Lung (tissue), 12 donors: ENCODE results near the gene GJA9. TPM values are rescaled to one million over a fixed set of nuclear protein-coding genes. Genes with fewer than 3 reads are reported as not detected.
A peak's percentile ranks its signal among the peaks of the same experiment; 100 is the strongest.
"Not testable (repeated sequence)": the region's sequence is repeated elsewhere in the genome, so short reads cannot be mapped to it uniquely, and the experiment has no call there.

Source experiments
- ATAC-seq: fragments of 200-7000 bp; cut with Tn5 transposase; one replicate; pipeline ENCODE4 v1.9.1; 2020; ENCODE audit warnings: moderate number of reproducible peaks; ENCODE audit not compliant: insufficient read depth, low FRiP score
- DNase-seq, 3 donors: peaks; one replicate each; pipeline ENCODE4 v3.0.0-alpha.2; 2013 to 2017
- H3K27ac ChIP-seq, 2 donors: one replicate each; pipeline ENCODE4 v1.5.1; 2013; ENCODE audit warnings: mild to moderate bottlenecking in 2 of 2, moderate library complexity in 2 of 2, control low read depth in 1 of 2, inconsistent platforms in 1 of 2, low read depth in 1 of 2, low read length in 1 of 2
- H3K27me3 ChIP-seq, 3 donors: one replicate each; pipeline ENCODE4 v1.5.1; 2013; ENCODE audit warnings: low read length in 2 of 3; ENCODE audit not compliant: control insufficient read depth in 3 of 3, insufficient read depth in 3 of 3
- H3K36me3 ChIP-seq, 4 donors: one replicate each; pipeline ENCODE4 v1.5.1; 2013; ENCODE audit warnings: low read length in 4 of 4, mild to moderate bottlenecking in 1 of 4, moderate library complexity in 1 of 4; ENCODE audit not compliant: control insufficient read depth in 4 of 4, insufficient read depth in 4 of 4
- H3K4me1 ChIP-seq, 5 donors: one replicate each; pipeline ENCODE4 v1.5.1; 2013; ENCODE audit warnings: low read length in 5 of 5, mild to moderate bottlenecking in 2 of 5, moderate library complexity in 1 of 5; ENCODE audit not compliant: control insufficient read depth in 5 of 5, insufficient read depth in 5 of 5
- H3K4me3 ChIP-seq: one replicate; pipeline ENCODE4 v1.5.1; 2013; ENCODE audit warnings: mild to moderate bottlenecking, control low read depth, moderate library complexity
- H3K9ac ChIP-seq, 2 donors: one replicate each; pipeline ENCODE4 v1.5.1; 2013; ENCODE audit warnings: low read length in 2 of 2, control low read depth in 1 of 2; ENCODE audit not compliant: insufficient read depth in 1 of 2
- H3K9me3 ChIP-seq, 4 donors: one replicate each; pipeline ENCODE4 v1.5.1; 2013; ENCODE audit warnings: low read length in 3 of 4, mild to moderate bottlenecking in 1 of 4, moderate library complexity in 1 of 4; ENCODE audit not compliant: control insufficient read depth in 4 of 4, insufficient read depth in 3 of 4
- WGBS, 2 donors: extraction: QIAGEN DNeasy Blood & Tissue Kit; methylation state at CpG; one replicate each; pipeline ENCODE4 v1.1.7; 2013; 5-methylcytosine and 5-hydroxymethylcytosine counted together
- polyA plus RNA-seq, 2 donors: library from polyadenylated mRNA; stranded (reverse); fragments of 200-250 nt; gene quantifications; one replicate each; pipeline ENCODE4 v1.2.1, GENCODE V29; 2013
- total RNA-seq, 2 donors: library from RNA; depleted of rRNA in 1 of 2; stranded (reverse); fragments of >200 nt in 1 of 2; gene quantifications; one replicate each; pipeline ENCODE4 v1.2.1, GENCODE V29; 2014 to 2021
- TF ChIP-seq, protein P1 (sequence below): IDR thresholded peaks from 2 replicates; pipeline ENCODE4 v1.5.1; 2012; ENCODE audit warnings: mild to moderate bottlenecking; ENCODE audit errors: control extremely low read depth, extremely low read depth
- donor health status: control.
- donor health status: control.
- donor health status: Bipolar disorder and iron deficiency.
- donor health status: healthy.
- donor health status: DM: yes; HTN: yes; CAD: no.

Gene GJA9
- total and polyA plus RNA-seq, 4 donors: 0.04 to 0.05 TPM; not detected in 2

DNA sequence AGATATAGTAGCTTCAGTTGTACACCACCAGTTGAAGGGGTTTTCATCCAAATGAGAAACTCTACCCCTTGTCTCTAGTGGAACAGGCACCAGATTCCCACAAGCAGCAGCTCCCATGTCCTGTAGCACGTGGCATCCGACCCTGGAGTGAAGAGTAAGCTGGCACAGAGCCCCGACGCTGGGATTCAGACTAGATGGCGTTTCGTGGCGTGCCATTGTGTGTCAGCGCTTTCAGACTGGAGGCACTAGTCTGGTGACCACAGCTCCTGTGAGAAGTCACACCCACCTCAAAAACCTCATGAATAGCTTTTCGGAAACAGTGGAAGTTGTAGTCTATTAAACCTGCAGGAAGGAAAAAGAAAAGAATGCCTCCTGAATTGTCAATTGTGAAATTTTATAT, 42.0 kb downstream of the GJA9 start:
- TF ChIP-seq, protein P1, sequence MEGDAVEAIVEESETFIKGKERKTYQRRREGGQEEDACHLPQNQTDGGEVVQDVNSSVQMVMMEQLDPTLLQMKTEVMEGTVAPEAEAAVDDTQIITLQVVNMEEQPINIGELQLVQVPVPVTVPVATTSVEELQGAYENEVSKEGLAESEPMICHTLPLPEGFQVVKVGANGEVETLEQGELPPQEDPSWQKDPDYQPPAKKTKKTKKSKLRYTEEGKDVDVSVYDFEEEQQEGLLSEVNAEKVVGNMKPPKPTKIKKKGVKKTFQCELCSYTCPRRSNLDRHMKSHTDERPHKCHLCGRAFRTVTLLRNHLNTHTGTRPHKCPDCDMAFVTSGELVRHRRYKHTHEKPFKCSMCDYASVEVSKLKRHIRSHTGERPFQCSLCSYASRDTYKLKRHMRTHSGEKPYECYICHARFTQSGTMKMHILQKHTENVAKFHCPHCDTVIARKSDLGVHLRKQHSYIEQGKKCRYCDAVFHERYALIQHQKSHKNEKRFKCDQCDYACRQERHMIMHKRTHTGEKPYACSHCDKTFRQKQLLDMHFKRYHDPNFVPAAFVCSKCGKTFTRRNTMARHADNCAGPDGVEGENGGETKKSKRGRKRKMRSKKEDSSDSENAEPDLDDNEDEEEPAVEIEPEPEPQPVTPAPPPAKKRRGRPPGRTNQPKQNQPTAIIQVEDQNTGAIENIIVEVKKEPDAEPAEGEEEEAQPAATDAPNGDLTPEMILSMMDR: no peak
- no peaks in the 10 kb centered on the region for H3K27me3 ChIP-seq
- H3K36me3 ChIP-seq: peaks cover 12 to 26% (median 17%) of the 10 kb centered on the region in 4 donors
- peaks cover 0 to 8% (median 2%) of the 10 kb centered on the region in 5 donors for H3K4me1 ChIP-seq
- no peak for ATAC-seq
- no peak for DNase-seq
- no peak overlapping the region for H3K4me3 ChIP-seq
- 73 to 78% methylated on average over 9 of the region's 9 CpGs for WGBS, 2 donors
- H3K9me3 ChIP-seq: no peaks in the 10 kb centered on the region
- H3K9ac ChIP-seq: no peak overlapping the region
- H3K27ac ChIP-seq: no peak overlapping the region

DNA sequence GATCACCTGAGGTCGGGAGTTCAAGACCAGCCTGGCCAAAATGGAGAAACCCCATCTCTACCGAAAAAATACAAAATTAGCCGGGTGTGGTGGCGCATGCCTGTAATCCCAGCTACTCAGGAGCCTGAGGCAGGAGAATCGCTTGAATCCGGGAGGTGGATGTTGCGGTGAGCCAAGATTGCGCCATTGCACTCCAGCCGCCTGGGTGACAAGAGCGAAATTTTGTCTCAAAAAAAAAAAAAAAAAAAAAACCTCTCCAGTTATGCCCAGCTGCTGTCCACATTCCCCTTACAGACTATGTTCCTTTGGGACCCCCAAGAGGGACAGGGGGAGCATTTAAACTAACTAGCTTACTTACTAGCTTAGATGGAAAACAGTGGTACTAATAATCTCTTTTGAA, 45.1 kb downstream of the GJA9 start:
- not testable (repeated sequence) for H3K27ac ChIP-seq, H3K9ac ChIP-seq, H3K27me3 ChIP-seq, H3K4me3 ChIP-seq, DNase-seq, H3K9me3 ChIP-seq, ATAC-seq, H3K4me1 ChIP-seq
- H3K36me3 ChIP-seq: peaks cover 12 to 21% (median 14%) of the 10 kb centered on the region in 4 donors
- 52 to 77% methylated on average over 10 of the region's 10 CpGs for WGBS, 2 donors

DNA sequence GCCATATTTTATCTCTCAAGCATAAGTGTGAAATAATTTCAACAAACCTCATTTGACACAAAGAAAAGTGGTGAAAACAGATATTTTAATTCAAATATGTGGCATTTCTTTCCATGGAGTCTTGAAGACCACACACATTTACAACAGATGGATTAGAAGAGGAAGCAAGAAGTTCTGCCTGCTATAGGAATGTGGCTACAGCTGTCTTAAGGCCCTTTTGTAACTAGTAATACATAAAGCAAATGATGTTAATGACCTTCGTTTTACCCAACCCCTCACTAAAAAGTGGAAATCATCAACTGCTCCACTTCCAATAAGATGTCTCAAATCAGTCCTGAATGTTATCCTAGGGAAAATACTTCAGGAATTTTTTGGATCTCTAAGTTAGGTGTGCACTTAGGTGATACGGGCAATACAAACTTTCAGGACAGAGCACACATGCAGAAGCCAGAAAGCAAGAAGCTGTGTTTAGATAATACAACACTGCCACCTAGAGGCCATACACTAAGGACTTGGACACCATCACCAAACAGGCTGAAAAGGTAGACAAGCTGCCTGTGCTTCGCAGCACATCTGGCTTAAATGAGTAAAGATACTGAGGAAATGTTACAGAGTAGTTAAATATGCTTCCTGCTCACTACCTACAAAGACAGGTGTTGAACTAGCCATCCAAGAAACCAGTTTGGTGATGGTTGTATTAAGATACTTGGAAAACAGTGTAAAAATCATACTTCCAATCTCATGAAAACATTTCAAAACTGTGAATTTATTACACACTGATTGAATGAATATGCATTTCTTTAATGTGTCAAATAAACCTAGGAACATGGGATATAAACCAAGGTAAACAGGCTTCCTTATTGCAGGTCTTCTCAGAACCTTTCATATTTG, 46.2 kb downstream of the GJA9 start:
- Histone ChIP-seq H3K27ac (no peak overlapping the region), H3K9me3 (no peaks in the 10 kb centered on the region), H3K4me1 (peaks cover 0 to 7% (median 0%) of the 10 kb centered on the region in 5 donors), H3K27me3 (peaks cover 0 to 2% (median 0%) of the 10 kb centered on the region in 3 donors), H3K9ac (no peak overlapping the region), H3K36me3 (peaks cover 11 to 21% (median 14%) of the 10 kb centered on the region in 4 donors), H3K4me3 (no peak overlapping the region)
- DNase-seq: peak; percentile 52 to 93 (median 90)
- WGBS, 2 donors: 17 to 24% methylated on average over 3 of the region's 3 CpGs
- no peak for ATAC-seq
- TF ChIP-seq, protein P1: peak; percentile 74

DNA sequence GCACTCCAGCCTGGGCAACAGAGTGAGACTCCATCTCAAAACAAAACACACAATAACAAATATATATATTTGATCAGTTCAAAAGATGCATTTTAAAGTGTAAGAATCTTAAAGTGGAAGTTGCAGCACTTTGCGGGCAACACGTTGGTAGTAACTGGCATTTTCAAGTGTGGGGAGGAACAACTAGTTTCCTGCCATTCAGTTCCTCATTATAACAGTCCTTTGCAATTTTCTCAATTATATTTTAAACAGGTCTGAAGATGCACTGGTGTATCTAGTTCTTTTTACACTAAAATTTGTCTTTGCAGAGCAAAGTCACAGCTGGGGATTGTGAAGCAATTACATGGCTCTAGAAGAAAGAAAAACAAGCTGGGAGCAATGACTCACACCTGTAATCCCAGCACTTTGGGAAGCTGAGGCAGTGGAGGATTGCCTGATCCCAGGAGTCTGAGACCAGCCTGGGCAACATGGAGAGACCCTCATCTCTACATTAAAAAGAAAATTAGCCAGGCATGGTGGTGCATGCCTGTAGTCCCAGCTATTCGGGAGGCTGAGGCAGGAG, 47.1 kb downstream of the GJA9 start:
- ATAC-seq (no peak), DNase-seq (no peak)
- Histone ChIP-seq H3K36me3 (peaks cover 9 to 18% (median 11%) of the 10 kb centered on the region in 4 donors), H3K9ac (no peak overlapping the region), H3K27ac (no peak overlapping the region), H3K27me3 (peaks cover 0 to 2% (median 0%) of the 10 kb centered on the region in 3 donors), H3K9me3 (no peaks in the 10 kb centered on the region), H3K4me1 (peaks cover 0 to 4% (median 0%) of the 10 kb centered on the region in 5 donors), H3K4me3 (no peak overlapping the region)
- TF ChIP-seq, protein P1: no peak
- WGBS, 2 donors: 43 to 71% methylated on average over 3 of the region's 3 CpGs
